Measurements from ENCODE around the gene SAFB2. TPM values are rescaled to one million over a fixed set of nuclear protein-coding genes. Genes with fewer than 3 reads are reported as not detected.

The SAFB2 gene
- polyA plus RNA-seq, 1 donor from 2014 or later = 40.1 TPM

- no peak for TF ChIP-seq MXI1 (conservative IDR thresholded peaks at IDR 0.05; ENCODE audit: poor library complexity, severe bottlenecking)
- no peak for TF ChIP-seq RAD21 (conservative IDR thresholded peaks at IDR 0.05)
- TF ChIP-seq POLR2AphosphoS5 (IDR thresholded peaks at IDR 0.05) = no peak
- no peak for TF ChIP-seq CTCF (IDR thresholded peaks at IDR 0.05; ENCODE audit: poor library complexity, severe bottlenecking)
- TF ChIP-seq EZH2 (IDR thresholded peaks at IDR 0.05; ENCODE audit: borderline replicate concordance, insufficient read depth, low read length, poor library complexity, severe bottlenecking) = no peak
- no peak for TF ChIP-seq REST (IDR thresholded peaks at IDR 0.05; ENCODE audit: borderline replicate concordance)
- TF ChIP-seq SMC3 (conservative IDR thresholded peaks at IDR 0.05; ENCODE audit: poor library complexity) = no peak
- no peak for TF ChIP-seq EP300 (conservative IDR thresholded peaks at IDR 0.05; ENCODE audit: poor library complexity, severe bottlenecking)
- TF ChIP-seq TAF1 (IDR thresholded peaks at IDR 0.05; ENCODE audit: low read depth) = no peak
These were observed 67.7 kb downstream of the SAFB2 start for GRCh38 chr19:5554828-5555227.

GRCh38 chr19:5553892-5554291 lies 68.7 kb downstream of the SAFB2 start:
- H3K9ac ChIP-seq (ENCODE audit: low read length) = no peak overlapping the region
- H2AFZ ChIP-seq (ENCODE audit: low read depth, low read length) = no peak overlapping the region
- H3K9me3 ChIP-seq (ENCODE audit: low read length) = no peaks in the 10 kb centered on the region
- H3K4me3 ChIP-seq (ENCODE audit: low read length) = no peak overlapping the region
- H3K79me2 ChIP-seq (replicated peaks; ENCODE audit: insufficient read depth, low read length) = no peaks in the 10 kb centered on the region
- no peaks in the 10 kb centered on the region for H3F3A ChIP-seq (ENCODE audit: insufficient read depth, low read length, poor library complexity, severe bottlenecking)
- no peak for TF ChIP-seq RAD21 (conservative IDR thresholded peaks at IDR 0.05)
- no peak for TF ChIP-seq SMC3 (conservative IDR thresholded peaks at IDR 0.05; ENCODE audit: poor library complexity)
- TF ChIP-seq REST (IDR thresholded peaks at IDR 0.05; ENCODE audit: borderline replicate concordance) = no peak
- TF ChIP-seq EZH2 (IDR thresholded peaks at IDR 0.05; ENCODE audit: borderline replicate concordance, insufficient read depth, low read length, poor library complexity, severe bottlenecking) = no peak
- TF ChIP-seq POLR2AphosphoS5 (IDR thresholded peaks at IDR 0.05) = no peak
- no peak for TF ChIP-seq EP300 (conservative IDR thresholded peaks at IDR 0.05; ENCODE audit: poor library complexity, severe bottlenecking)
- TF ChIP-seq CTCF (IDR thresholded peaks at IDR 0.05; ENCODE audit: poor library complexity, severe bottlenecking) = no peak
- no peak for TF ChIP-seq TAF1 (IDR thresholded peaks at IDR 0.05; ENCODE audit: low read depth)
- TF ChIP-seq MXI1 (conservative IDR thresholded peaks at IDR 0.05; ENCODE audit: poor library complexity, severe bottlenecking) = no peak
- H3K9me2 ChIP-seq (ENCODE audit: insufficient read depth, low read length) = no peaks in the 10 kb centered on the region
- H3K4me2 ChIP-seq (ENCODE audit: low read length) = no peak overlapping the region
- H3K27ac ChIP-seq (ENCODE audit: low read length) = no peak overlapping the region
- no peaks in the 10 kb centered on the region for H3K27me3 ChIP-seq (ENCODE audit: insufficient read depth, low read depth, low read length)
- no peaks in the 10 kb centered on the region for H3K36me3 ChIP-seq (ENCODE audit: insufficient read depth, low read length)
- H4K20me1 ChIP-seq (ENCODE audit: insufficient read depth) = no peaks in the 10 kb centered on the region

More at GRCh38 chr19:5554828-5555227, 67.7 kb downstream of the SAFB2 start:
- no peaks in the 10 kb centered on the region for H4K20me1 ChIP-seq (ENCODE audit: insufficient read depth)
- no peak overlapping the region for H3K4me3 ChIP-seq (ENCODE audit: low read length)
- no peaks in the 10 kb centered on the region for H3K27me3 ChIP-seq (ENCODE audit: insufficient read depth, low read depth, low read length)
- no peaks in the 10 kb centered on the region for H3K9me3 ChIP-seq (ENCODE audit: low read length)
- H3K9me2 ChIP-seq (ENCODE audit: insufficient read depth, low read length) = no peaks in the 10 kb centered on the region
- no peaks in the 10 kb centered on the region for H3K79me2 ChIP-seq (replicated peaks; ENCODE audit: insufficient read depth, low read length)
- H3K4me2 ChIP-seq (ENCODE audit: low read length) = no peak overlapping the region
- H3K36me3 ChIP-seq (ENCODE audit: insufficient read depth, low read length) = no peaks in the 10 kb centered on the region
- no peak overlapping the region for H3K9ac ChIP-seq (ENCODE audit: low read length)
- H3K27ac ChIP-seq (ENCODE audit: low read length) = no peak overlapping the region
- no peak overlapping the region for H2AFZ ChIP-seq (ENCODE audit: low read depth, low read length)
- no peaks in the 10 kb centered on the region for H3F3A ChIP-seq (ENCODE audit: insufficient read depth, low read length, poor library complexity, severe bottlenecking)
